ENCODE measurements around the gene POLN.

DNA sequence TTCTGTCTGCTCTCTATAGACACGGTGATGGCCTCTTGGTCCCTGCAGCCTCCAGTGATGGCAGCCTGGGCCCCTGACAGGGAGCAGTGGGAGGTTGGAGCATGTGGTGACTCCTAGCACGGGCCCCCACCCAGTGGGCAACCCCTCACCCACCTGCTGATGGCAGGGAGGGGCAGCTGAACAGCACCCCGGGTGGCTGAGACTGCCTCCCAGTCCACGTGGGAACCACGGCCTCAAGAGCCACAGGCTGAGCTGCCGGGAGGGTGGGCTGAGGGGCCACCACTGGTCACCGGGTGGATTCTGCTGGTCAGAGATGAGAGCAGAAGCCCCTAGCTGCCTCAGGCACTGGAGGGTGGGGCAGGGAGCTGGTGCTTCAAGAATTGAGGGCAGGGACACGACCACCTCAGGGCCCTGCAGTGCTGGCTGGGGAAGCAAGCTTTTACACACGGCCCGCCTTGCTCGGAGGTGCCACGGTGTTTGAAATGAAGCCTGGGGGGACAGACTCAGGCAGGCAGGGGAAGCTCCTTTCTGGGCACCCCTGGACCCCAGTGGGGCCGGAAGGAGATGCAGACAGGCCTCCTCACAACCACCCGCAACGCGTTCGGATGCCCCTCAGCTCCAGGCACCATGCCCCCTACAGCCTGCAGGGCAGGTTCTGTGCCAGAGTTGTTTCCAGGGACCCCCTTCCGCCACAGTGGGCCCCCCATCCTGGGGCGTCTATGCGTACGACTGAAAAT lies 6.3 kb upstream of the POLN start:
- TF ChIP-seq, protein P1, sequence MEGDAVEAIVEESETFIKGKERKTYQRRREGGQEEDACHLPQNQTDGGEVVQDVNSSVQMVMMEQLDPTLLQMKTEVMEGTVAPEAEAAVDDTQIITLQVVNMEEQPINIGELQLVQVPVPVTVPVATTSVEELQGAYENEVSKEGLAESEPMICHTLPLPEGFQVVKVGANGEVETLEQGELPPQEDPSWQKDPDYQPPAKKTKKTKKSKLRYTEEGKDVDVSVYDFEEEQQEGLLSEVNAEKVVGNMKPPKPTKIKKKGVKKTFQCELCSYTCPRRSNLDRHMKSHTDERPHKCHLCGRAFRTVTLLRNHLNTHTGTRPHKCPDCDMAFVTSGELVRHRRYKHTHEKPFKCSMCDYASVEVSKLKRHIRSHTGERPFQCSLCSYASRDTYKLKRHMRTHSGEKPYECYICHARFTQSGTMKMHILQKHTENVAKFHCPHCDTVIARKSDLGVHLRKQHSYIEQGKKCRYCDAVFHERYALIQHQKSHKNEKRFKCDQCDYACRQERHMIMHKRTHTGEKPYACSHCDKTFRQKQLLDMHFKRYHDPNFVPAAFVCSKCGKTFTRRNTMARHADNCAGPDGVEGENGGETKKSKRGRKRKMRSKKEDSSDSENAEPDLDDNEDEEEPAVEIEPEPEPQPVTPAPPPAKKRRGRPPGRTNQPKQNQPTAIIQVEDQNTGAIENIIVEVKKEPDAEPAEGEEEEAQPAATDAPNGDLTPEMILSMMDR (IDR thresholded peaks at IDR 0.05; ENCODE audit: low read depth, low read length), result no peak
- TF ChIP-seq MYC (IDR thresholded peaks at IDR 0.05; ENCODE audit: low read depth, low read length) (no peak), MAX (IDR thresholded peaks at IDR 0.05; ENCODE audit: low read depth, low read length) (no peak)
